CD4-positive, alpha-beta T cell treated with Interleukin-6 for 4 hours (primary cell): Measurements from ENCODE around the gene SNPH.
A peak's percentile ranks its signal among the peaks of the same experiment; 100 is the strongest.

ENCODE experiments used
- DNase-seq: peaks from one replicate; pipeline ENCODE4 v3.0.0-alpha.2; 2020; ENCODE audit warnings: mixed read lengths

The SNPH gene

DNA sequence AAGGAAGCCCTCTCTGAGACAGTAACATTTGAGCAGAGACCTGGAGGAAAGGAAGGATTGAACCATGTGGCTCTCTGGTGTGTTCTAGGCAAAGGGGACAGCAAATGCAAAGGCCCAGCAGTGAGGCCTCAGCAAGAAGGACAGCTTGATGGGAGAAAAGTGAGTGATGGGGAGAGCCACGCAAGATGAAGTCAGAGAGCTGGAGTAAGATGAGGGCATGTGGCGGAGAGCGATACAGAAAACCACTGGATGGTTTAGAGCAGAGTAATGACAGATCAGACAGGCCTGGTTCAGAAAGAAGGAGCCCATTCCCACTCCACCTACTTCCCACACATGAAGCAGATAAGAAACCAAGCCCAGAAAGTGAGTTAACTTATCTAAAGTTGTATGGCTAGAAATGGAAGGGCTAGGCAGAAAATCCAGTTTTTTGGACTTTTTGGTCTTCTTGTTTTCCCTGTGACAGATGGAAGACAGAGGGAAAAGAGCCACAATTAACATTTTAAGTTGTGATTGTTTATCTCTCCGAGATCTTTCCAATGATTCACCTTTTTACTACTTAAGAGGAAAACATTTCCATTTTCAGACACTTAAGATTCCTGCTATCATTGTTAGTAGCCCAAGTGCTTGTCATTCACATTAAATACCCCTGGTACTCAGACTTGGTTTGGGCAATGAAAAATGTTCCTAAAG is 723 bp upstream of the SNPH start:
- peak; percentile 13 for DNase-seq

DNA sequence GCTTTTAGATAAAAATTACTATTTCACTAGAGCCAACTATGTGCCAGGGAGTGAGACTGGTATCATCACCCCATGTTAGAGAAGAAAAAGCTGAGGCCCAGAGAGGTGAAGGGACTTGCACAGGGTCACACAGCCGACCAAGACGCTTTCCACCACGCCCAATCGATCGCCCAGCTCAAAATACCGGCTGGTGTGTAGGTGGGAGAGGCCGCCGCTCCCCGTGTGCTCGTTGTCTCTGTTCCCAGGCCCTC is 253 bp upstream of the SNPH start:
- DNase-seq: no peak

DNA sequence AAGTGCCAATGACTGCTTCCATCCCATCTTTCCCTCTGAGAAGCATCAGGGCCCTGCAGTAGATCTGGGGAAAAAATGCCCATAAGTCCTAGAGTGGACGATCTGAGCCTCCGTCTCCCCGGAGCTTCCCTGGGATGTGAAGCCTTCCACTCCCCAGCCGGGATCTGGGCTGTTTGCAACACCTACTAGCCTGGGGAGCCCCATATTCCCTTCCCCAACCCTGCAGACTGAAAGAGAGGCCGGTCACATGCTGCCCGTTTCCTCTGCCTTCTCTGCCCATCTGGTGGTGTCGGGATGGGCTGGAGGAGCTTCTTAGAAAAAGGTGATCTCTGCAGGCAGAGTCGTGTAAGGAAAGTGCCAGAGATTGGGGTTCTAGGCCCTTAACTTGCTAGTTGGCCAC is 1.1 kb downstream of the SNPH start:
- DNase-seq: no peak

DNA sequence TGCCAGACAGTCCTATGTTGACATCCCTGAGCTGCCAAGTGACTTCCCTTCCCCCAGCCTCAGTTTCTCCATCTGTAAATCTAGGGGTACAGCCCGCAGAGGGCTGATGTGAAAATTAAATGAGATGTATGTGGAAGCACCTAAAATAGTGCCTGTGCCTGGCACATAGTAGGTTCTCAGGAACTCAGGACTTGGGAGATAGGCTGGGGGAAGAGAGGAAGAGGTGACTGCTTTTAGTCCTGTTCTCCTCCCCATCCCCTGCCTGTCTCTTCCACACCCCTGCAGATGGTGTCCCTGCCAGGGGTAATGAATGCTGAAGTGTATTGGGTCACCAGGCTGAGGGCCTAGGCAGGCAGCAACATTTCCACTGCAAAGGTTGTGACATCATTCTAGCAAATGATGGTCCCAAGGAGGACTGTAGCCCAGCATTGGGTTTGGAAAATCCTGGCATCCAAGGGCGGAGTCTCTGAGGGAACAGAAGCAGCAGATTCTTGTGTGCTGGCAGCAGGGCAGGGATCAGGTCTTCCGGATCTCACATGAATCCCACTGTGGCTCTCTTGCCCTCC is 1.8 kb downstream of the SNPH start:
- no peak for DNase-seq

DNA sequence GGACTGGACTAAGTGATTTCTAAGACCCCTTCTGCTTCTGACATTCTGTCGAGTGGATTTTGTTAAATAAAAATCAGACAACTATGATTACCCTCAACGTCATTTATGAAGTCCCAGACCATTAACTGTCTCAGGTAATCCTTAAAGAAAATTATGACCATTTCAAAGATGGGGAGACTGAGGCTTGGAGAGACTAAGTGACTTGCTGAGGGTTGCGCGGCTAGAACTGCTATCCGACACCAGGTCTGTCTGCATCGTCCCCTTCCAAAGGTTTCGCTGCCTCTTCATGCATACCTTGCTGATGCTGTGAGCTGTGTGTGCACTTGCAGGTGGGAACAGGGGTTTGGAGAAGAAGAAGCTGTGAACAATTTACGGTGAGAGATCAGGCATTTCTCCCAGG is 3.1 kb downstream of the SNPH start:
- no peak for DNase-seq

DNA sequence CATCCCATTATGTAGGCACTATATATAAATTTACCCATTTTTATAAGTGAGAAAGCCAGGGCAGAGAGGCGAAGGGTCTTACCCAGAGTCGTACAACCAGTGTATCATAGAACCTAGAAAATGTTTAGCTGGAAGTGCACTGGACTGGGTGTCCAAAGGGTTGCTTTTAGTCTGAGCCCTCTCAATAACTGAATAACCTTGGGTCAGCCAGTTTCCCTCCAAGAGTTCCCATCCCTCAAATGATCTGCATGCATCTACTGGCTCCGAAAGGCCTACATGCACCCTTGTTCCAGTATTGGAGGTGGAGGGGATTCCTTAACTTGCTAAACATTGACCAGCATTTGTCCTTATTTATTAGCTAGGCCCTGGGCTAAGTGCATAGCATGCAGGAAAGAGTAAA is 3.8 kb downstream of the SNPH start:
- DNase-seq: no peak

DNA sequence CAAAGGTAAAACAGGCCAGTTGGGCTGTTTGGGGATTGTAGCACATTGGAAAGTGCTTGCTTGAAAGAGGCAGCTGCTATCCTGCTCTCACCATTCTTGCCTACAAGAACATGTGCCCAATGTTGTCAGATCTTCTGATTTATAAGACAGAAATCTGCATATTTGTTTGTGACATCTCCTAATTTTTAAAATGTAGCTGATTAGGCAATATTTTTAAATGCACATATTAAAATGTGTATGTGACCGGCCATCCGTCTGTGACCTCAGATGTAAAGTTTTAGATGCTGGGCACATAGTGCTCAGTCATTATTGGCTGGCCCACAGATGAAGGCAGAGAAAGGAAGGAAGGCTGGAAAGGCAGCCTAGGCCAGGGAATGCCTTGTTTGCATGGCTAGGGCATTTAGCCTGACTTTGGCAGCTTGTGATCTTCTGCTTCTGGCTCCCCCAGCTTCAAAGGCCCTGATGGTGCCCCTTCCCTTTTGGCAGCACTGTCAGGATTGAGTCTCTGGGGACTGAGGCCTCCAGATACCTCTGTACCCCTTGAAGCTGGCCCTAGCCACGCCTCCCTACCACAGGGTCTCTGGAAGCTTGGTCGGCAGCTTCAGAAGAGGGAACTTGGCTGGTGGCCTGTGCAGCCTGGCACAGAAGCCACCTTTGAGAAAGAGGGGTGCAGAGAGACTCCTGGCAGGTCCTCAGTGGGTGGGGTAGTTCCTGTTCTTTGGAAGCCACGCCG is 6.4 kb downstream of the SNPH start:
- DNase-seq: no peak

DNA sequence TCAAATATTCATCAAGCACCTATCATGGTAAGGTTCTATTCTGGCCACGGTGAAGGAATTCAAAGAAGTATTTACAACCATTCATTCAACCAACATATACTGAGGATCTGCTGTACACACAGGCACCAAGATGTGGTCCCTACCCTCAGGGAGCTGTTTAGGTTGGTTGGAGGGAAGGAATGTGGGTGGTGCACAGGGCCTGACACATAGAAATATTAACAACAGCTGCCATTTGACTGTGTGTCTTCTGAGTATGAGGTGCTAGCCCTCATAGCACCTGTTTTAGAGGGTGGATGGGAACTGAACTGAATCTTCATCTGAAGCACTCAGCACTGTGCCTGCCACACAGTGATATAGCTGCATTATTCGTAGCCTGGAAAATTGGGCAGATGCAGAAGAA is 7.3 kb downstream of the SNPH start:
- DNase-seq: no peak

DNA sequence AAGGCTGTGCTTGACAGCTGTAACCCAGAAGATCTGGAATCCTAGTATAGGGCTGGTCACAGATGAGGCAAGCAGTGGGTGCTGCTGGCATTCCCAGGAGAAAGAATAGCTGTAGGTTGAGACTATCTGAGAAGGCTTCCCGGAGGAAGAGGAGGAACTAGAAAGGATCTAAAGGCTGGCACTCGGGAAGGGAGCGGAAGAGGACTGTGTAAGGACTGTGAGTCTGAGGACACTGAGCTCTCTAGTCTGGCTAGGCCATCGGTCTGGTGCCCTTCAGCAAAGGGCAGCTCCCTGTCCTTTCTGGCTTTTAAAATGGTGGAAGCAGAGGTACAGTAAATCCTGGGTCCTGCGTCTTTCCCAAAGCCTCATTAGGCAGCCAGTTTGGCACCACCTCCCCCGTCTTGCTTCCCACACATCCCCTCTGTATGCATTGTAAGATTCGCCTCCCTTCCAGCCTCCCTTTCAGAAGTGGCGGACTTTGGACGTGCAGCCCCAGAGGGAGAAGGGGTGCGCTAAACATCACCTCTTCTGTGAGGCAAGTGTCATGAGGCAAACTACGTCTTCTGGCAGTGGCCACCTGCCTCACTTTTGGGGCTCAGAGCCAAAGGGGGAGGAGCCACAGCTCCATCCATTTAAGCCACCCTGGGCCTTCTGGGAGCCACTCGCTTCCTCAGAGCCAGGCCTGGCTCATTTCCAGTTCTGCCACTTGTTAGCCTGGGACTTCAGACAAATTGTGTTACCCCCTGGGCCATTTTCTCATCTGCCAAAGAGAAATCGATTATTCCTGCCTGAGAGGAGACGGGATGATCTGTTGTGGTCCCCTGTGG is 8.6 kb downstream of the SNPH start:
- DNase-seq: no peak

DNA sequence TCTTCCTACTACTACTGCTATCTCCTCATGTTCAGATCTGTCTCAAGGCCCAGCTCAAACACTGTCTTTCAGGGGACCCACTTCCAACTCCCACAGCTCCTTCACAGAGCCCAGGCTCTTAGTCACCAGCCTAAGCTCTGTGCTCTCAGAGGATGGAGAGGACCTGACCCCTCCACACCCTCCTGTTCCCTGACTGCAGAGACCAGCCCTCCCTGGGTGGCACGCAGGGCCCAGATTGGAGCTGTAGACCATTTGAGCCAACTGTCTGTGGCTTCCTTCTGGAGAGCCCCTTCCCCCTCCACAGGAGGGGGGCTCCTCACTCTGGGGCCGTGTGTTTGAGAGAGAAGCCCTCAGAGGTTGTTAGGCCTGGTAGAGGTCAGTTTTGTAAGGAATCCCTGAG is 9.8 kb downstream of the SNPH start:
- no peak for DNase-seq

DNA sequence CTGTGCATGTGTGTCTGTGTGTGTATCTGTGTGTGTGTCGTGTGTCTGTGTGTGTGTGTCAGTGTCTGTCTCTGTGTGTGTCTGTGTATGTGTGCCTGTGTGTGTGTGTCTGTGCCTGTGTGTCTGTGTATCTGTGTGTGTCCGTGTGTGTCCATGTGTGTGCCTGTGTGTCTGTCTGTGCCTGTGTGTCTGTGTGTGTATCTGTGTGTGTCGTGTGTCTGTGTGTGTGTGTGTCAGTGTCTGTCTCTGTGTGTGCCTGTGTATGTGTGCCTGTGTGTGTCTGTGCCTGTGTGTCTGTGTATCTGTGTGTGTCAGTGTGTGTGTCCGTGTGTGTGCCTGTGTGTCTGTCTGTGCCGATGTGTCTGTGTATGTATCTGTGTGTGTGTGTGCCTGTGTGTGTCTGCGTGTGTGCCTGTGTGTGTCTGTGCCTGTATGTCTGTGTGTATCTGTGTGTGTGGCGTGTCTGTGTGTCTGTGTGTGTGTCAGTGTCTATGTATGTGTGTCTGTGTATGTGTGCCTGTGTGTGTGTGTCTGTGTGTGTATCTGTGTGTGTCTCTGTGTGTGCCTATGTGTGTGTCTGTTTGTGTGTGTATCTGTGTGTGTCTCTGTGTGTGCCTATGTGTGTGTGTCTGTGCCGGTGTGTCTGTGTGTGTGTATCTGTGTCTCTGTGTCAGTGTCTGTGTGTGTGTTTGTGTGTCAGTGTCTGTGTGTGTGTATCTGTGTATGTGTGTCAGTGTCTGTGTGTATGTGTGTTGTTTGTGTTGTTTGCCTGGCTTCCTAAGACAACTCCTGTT is 11.6 kb downstream of the SNPH start:
- DNase-seq: no peak

DNA sequence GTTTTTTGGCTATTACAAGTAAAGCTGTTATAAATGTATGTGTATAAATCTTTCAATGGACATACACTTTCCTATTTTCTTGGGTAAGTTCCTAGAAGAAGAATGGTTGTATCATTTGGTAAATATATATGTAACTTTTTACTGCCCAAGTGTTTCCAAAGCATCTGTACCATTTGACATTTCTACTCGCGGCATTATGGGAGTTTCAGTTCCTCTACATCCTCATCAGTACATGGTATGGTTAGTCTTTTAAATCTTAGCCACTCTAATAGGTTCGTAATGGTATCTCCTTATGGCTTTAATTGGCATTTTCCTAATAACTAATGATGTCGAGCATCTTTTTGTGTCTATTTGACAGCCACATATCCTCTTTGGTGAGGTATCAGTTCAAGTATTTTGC is 12.9 kb downstream of the SNPH start:
- DNase-seq: no peak

DNA sequence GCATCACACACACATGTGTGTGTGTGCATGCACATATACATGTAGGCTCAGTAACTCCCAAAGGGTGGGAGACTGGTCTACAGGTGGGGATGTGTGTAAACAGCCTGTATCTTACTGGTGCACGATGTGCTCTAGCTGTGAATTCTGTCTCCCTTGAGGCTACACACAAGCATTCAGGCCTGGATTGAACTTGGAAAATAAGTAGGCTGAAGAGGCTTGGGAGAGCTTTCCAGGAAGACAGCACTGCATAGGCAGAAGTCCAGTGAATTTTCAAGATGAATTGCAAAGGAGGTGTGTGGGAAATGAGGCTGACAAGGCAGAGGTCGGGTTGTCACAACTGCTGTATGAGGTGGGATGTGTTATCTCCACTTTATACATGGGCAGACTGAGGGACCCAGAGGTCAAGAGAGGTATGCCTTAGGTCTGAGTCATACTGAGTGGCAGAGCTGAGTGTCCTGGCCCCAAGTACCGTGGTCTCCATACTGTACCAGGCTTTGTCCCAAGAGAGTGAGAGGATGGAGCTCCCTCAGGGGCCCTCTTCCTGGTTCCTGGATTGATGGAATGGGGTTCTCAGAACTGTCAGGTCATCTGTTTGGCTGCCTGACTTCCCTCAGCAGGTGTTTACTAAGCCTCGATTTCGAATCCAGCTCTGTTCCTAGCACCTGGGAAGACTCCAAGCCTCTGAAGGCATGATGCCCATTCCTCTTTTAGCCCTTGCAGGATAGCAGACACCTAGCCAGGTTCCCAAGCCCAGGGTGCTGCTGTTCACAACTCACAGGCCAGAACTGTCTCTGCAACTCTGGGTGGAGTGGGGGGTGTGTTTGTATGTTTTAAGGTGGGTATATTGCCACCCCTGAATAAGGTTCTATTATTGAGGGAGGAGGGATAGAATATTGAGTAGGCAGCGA is 14.4 kb downstream of the SNPH start:
- no peak for DNase-seq

DNA sequence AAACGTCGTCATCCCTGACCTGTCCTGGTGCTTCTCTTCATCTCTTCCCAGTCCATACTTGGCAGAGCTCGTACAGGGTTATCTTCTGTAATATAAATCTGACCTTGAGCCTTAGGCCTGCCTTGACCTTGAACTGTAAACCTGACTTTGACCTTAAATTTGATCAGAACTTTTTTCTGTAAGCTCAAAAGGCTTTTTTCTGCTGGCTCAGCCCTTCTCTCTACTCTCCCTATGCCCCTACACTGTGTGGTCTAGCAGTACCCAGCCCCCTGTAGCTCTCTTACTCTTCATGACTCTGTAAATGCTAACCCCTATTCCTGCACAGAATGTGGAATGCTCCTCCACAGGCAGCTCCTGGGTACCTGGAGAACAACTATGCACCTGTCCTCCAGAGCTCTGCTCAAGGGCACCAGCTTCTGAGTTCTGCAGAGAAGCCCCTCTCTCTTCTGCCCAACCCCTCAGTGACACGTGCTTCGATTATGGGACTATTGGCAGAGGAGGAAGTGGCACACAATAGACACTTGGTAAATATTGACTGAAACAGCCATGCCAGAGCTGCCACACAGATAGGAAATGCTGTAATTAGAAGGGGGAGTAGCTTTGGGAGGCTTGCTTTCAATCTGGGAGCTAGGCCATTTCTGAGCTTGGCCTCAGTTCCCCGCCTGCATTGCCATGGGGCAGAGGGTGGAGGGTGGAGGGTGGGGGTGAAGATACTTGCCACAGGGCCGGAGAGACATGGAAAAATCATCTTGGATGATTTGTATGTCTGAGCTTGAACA is 15.4 kb downstream of the SNPH start:
- DNase-seq: no peak

DNA sequence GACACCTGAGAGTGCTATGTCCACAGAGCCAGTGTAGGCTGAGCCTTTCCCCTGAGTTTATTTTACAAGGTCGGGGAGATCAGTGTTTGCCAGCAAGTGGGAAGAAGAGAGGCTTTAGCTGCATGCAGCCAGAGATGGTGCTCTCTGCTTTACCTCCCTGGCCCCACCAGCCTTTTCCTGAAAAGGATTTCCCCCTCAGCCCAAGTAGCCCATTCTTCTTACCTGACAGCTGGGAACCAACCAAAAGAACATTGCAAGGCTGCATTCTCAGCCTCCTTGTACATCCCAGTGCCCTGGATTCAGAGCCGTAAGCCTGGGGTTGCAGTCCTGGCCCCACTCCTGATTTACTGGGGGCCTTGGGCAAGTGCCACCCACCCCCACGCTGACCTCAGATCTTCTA is 16.9 kb downstream of the SNPH start:
- no peak for DNase-seq

DNA sequence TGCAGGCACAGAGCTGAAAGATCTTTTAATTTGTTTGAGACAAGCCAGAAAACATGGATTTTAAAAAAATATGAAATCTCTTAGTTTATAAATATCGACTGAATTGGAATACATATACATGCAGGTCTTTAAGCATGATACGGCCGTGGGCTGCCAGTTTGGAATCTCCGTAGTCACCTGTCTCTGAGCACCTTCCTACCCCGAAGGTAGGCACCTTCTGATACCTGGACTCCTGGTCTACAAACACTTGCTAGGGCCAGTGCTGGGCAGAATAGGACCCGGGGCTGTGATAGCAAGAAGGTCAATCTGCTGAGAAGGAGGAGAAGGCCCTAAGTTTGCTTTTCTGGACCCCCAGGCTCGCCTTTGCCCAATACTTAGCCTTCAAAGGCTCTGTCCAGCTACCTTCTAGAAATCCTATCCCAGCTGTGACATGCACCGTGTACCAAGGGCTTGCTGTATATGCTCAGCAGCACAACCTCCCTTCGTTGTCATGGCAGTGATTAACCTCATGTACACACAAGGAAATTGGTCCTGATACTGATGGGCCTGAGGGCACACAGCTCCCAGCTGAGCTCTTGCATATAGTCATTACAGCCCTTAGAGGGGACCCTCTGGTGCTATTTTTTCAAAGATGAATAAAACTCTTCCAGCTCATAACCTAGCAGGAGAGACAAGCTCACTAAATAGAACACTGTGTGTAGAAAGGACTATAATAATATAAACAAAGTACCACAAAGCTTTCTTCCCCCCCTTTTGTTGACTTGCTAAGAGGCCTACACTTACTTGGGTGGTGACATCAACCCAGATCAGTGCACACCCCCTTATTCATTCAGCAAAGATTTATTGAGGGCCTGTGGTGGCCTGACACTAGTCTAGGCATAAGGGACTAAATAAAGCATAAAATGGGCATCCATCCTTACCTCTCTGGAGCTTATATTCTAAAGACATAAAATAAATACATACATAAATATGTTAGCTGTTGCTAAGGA is 17.7 kb downstream of the SNPH start:
- DNase-seq: no peak

DNA sequence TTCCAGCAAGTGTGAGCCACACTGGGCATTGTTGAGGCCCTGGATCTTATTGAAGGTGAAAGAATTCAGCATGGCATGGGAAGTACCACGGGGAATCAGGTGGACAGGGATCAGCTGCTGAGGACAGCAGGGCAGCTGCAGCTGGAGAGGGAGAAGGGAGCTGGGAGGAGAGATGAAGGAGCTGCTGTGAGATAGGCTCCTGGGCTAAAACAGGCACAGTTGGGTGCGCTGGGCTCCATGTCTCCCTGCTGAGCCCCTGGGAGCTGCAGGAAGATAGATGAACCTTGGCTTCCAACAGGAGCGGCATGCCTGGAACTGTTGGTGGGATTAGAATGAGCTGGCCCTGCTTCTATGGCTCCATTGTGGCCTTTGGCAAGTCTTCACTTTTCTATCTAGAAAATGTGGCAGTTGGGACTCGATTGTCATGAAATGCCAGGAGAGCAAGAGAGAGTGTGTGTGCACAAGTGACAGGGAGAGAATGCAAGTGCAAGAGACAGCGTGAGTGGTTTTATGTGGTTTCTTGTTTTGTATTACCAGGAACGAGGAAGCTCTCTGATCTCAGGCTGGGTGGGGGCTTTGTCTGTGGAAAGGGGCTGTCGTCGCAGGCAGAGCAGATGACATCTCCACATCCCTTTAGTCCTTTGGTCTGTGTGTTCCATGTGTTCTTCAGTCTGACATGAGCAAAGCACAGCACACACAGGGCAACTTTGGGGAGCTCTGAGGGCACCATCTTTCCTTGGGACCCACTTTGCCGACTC is 20.4 kb downstream of the SNPH start:
- peak; percentile 77 for DNase-seq

DNA sequence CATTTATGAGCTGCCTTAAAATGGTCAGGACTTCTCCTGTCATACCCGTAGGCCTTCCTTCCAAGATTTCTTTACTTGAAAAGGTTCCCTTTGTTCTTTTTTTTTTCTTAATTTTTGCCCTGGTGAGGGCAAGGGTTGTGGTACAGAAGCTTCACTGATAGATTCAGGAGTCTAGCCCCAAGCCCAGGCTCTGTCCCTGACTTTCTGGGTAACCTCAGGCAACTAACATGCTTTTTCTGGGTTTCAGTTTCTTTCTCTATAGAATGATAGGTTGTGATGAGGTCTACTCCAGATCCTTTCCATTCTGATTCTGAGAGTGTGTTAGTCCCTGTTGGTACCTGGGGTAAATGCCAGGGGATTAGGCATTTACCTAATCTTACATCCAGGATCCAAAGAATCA is 21.2 kb downstream of the SNPH start:
- peak; percentile 31 for DNase-seq
